Esophagus (tissue), 2 donors: Measurements from ENCODE around the gene TPGS1. TPM values are rescaled to one million over a fixed set of nuclear protein-coding genes. Genes with fewer than 3 reads are reported as not detected.

ENCODE experiments used
- H3K27ac ChIP-seq, 2 donors: one replicate each; pipeline ENCODE4 v1.5.1; 2013; ENCODE audit warnings: low read depth in 2 of 2, mild to moderate bottlenecking in 2 of 2, inconsistent platforms in 1 of 2, low read length in 1 of 2, moderate library complexity in 1 of 2
- H3K27me3 ChIP-seq, 2 donors: one replicate each; pipeline ENCODE4 v1.6.1; 2013; ENCODE audit warnings: low read length in 2 of 2, control low read depth in 1 of 2, mild to moderate bottlenecking in 1 of 2; ENCODE audit not compliant: insufficient read depth in 2 of 2, control insufficient read depth in 1 of 2
- H3K36me3 ChIP-seq, 2 donors: one replicate each; pipeline ENCODE4 v1.6.1; 2013; ENCODE audit warnings: low read length in 1 of 2; ENCODE audit not compliant: control insufficient read depth in 2 of 2, insufficient read depth in 2 of 2
- H3K4me1 ChIP-seq, 2 donors: one replicate each; pipeline ENCODE4 v1.6.1; 2013; ENCODE audit warnings: low read length in 1 of 2; ENCODE audit not compliant: control insufficient read depth in 2 of 2, insufficient read depth in 2 of 2
- H3K4me3 ChIP-seq, 2 donors: one replicate each; pipeline ENCODE4 v1.5.1; 2013; ENCODE audit warnings: low read length in 2 of 2, mild to moderate bottlenecking in 2 of 2, low read depth in 1 of 2, moderate library complexity in 1 of 2
- H3K9me3 ChIP-seq, 2 donors: one replicate each; pipeline ENCODE4 v1.6.1; 2013; ENCODE audit warnings: mild to moderate bottlenecking in 2 of 2, low read depth in 1 of 2, low read length in 1 of 2, moderate library complexity in 1 of 2; ENCODE audit not compliant: control insufficient read depth in 2 of 2, insufficient read depth in 1 of 2
- WGBS, 2 donors: extraction: QIAGEN DNeasy Blood & Tissue Kit; methylation state at CpG; one replicate each; pipeline ENCODE4 v1.1.7; 2013; 5-methylcytosine and 5-hydroxymethylcytosine counted together
- polyA plus RNA-seq, 2 donors: library from polyadenylated mRNA; stranded (reverse); fragments of 200-250 nt; gene quantifications; one replicate each; pipeline ENCODE4 v1.2.3, GENCODE V29; 2013
- donor health status: healthy with polysubstance abuse.
- donor health status: Bipolar disorder and iron deficiency.

Gene TPGS1
- polyA plus RNA-seq, 2 donors = 13.9 to 16.8 TPM

DNA sequence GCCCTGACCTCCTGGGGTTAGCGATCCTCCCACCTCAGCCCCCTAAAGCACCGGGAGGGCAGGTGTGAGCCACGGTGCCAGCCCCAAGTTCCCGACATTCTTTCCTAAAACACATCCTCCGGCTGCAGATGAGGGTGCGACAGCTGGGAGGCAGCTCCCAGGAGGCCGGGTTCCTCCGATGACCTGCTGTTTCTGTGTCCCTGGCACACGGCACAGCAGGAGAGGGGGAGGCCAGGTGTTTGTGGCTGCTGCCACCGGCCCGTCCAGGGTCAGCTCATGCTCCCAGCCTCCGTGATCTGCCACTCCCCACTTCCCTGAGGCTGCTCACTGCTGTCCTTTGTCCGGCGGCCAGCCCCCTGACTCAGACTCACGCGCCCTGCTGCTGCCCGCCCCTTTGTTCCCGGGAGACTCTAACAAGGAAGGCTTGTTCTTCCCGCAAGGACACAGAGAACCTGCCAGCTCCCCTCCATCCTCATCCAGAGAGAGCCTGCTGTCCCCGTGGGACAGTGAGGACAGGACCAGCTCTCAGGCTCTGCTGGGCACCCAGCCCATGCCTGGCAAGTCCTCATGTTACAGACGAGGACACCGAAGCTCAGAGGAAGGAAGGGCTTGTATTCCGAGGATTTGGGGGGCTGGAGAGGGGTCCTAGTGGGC is 21.6 kb upstream of the TPGS1 start:
- Histone ChIP-seq H3K27ac (no peak overlapping the region), H3K36me3 (no peaks in the 10 kb centered on the region), H3K27me3 (no peaks in the 10 kb centered on the region), H3K4me3 (no peak overlapping the region), H3K4me1 (peaks cover 0 to 6% of the 10 kb centered on the region in 2 donors), H3K9me3 (peaks cover 0 to 3% of the 10 kb centered on the region in 2 donors)
- 15 to 16% methylated on average over 23 of the region's 23 CpGs for WGBS, 2 donors

- no peaks in the 10 kb centered on the region for H3K36me3 ChIP-seq
- H3K4me3 ChIP-seq = peak overlapping the region; percentile 90
- peaks cover 0 to 3% of the 10 kb centered on the region in 2 donors for H3K9me3 ChIP-seq
- H3K27ac ChIP-seq = peak overlapping the region; percentile 89 to 94
- 0 to 1% methylated on average over 72 to 114 of the region's 114 CpGs for whole genome bisulfite sequencing, 2 donors
- H3K27me3 ChIP-seq = no peaks in the 10 kb centered on the region
- peaks cover 0 to 6% of the 10 kb centered on the region in 2 donors for H3K4me1 ChIP-seq
Observed at GRCh38 chr19:488505-489417, 18.5 kb upstream of the TPGS1 start.

DNA sequence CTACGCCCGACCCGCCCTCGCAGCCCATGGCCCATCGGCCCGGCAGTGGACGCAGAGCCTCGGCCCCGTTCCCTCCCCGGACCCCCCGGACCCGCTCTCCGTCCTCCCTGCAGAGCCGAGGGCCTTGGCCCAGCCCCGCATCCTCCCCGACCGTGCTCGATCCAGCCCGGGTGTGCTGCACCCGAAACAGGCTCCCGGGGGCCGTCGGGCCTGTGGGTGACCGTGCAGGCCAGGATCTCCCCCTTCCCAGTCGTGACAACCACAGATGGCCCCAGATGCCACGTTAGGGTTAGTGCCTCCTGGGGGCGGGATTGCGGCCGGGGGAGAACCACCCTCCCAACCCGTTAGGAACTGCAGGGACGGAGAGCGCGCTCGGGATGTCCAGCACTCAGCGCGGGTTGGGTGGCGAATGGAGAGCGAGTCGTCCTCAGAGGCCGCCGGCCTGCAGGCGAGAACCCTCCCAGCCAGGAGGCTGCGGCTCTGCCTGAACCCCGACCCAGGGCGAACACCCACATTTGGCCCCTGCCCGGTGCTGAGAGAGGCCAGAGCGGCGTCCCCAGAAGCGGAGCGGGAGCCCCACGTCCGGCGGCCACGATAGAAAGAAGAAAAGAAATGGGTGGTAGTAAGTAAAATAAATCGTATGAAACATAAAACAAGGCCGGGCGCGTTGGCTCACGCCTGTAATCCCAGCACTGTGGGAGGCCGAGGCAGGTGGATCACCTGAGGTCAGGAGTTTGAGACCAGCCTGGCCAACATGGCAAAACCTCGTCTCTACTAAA is 17.7 kb upstream of the TPGS1 start:
- H3K27ac ChIP-seq = peak overlapping the region; percentile 80 to 85

GRCh38 chr19:491146-491741 is 16.1 kb upstream of the TPGS1 start:
- WGBS, 2 donors = 81 to 83% methylated on average over 30 to 32 of the region's 32 CpGs
- H3K9me3 ChIP-seq = no peaks in the 10 kb centered on the region
- H3K4me3 ChIP-seq = no peak overlapping the region
- no peak overlapping the region for H3K27ac ChIP-seq
- no peaks in the 10 kb centered on the region for H3K36me3 ChIP-seq
- H3K27me3 ChIP-seq = no peaks in the 10 kb centered on the region
- peaks cover 0 to 6% of the 10 kb centered on the region in 2 donors for H3K4me1 ChIP-seq

More for the DNA sequence above, 17.7 kb upstream of the TPGS1 start:
- H3K27me3 ChIP-seq = no peaks in the 10 kb centered on the region
- H3K9me3 ChIP-seq = peaks cover 0 to 3% of the 10 kb centered on the region in 2 donors
- H3K4me1 ChIP-seq = peaks cover 0 to 6% of the 10 kb centered on the region in 2 donors
- 15 to 23% methylated on average over 50 to 61 of the region's 61 CpGs for WGBS, 2 donors
- H3K36me3 ChIP-seq = no peaks in the 10 kb centered on the region
- H3K4me3 ChIP-seq = peak overlapping the region; percentile 90

- Histone ChIP-seq H3K4me3 (no peak overlapping the region), H3K9me3 (no peaks in the 10 kb centered on the region), H3K27ac (no peak overlapping the region), H3K27me3 (no peaks in the 10 kb centered on the region), H3K36me3 (no peaks in the 10 kb centered on the region), H3K4me1 (peaks cover 0 to 6% of the 10 kb centered on the region in 2 donors)
- 72 to 80% methylated on average over 12 to 19 of the region's 19 CpGs for WGBS, 2 donors
Observed at GRCh38 chr19:492091-492531, 15.2 kb upstream of the TPGS1 start.

GRCh38 chr19:493391-494170 is 13.7 kb upstream of the TPGS1 start:
- Histone ChIP-seq H3K9me3 (no peaks in the 10 kb centered on the region), H3K4me1 (peaks cover 0 to 10% of the 10 kb centered on the region in 2 donors), H3K36me3 (no peaks in the 10 kb centered on the region), H3K27ac (no peak overlapping the region), H3K27me3 (peaks cover 0 to 7% of the 10 kb centered on the region in 2 donors), H3K4me3 (no peak overlapping the region)
- WGBS, 2 donors = 64 to 67% methylated on average over 20 to 23 of the region's 23 CpGs

DNA sequence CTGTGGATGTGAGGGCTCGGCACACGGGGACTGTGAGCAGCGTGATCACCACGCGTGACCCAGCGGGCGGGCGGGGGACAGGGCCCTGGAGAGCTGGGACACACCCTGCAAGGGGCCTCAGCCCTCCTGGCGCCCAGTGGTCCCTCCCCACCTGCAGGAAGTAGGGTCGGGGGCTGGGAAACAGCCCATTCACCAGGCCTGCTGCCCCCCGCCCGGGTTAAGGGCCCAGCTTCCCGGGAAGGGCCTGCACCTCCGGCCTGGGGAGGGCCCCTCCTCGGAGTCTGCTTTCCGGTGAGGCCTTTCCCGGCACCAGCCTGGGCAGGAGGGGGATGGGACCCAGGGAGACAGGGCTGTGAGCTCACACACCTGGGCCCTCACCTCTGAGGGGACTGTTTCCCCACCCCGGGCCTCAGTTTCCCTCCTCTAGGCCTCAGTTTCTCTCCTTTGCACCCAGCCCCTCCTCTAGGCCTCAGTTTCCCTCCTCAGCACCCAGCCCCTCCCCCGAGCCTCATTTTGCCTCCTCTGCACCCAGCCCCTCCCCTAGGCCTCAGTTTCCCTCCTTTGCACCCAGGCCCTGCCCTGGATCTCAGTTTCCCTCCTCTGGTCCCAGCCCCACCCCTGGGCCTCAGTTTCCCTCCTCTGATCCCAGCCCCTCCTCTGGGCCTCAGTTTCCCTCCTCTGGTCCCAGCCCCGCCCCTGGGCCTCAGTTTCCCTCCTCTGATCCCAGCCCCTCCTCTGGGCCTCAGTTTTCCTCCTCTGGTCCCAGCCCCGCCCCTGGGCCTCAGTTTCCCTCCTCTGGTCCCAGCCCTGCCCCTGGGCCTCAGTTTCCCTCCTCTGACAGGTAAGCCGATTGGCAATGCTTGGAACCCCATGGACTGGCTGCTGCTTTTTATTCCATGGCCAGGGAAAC is 12.9 kb upstream of the TPGS1 start:
- no peak overlapping the region for H3K4me3 ChIP-seq

GRCh38 chr19:495081-495401 is 12.3 kb upstream of the TPGS1 start:
- no peaks in the 10 kb centered on the region for H3K9me3 ChIP-seq
- H3K36me3 ChIP-seq = no peaks in the 10 kb centered on the region
- no peak overlapping the region for H3K4me3 ChIP-seq
- peaks cover 0 to 7% of the 10 kb centered on the region in 2 donors for H3K4me1 ChIP-seq
- WGBS, 2 donors = 46 to 47% methylated on average over 10 of the region's 10 CpGs
- peaks cover 0 to 11% of the 10 kb centered on the region in 2 donors for H3K27me3 ChIP-seq
- no peak overlapping the region for H3K27ac ChIP-seq

More for the DNA sequence above, 12.9 kb upstream of the TPGS1 start:
- 41 to 43% methylated on average over 22 of the region's 22 CpGs for WGBS, 2 donors
- Histone ChIP-seq H3K27me3 (peaks cover 0 to 11% of the 10 kb centered on the region in 2 donors), H3K27ac (no peak overlapping the region), H3K4me1 (peaks cover 0 to 10% of the 10 kb centered on the region in 2 donors), H3K36me3 (no peaks in the 10 kb centered on the region), H3K9me3 (no peaks in the 10 kb centered on the region)
